Caco-2 (cell line): ENCODE data around the gene SPRED2. TPM values are rescaled to one million over a fixed set of nuclear protein-coding genes. Genes with fewer than 3 reads are reported as not detected.

Experiments
- BruUV-seq: library from RNA; stranded (reverse); fragments of 400-500 nt; replicated peaks from 2 replicates; lab custom pipeline; 2021; lab: Mats Ljungman, UMichigan
- CTCF ChIA-PET: fragments of 300-600 bp; sonication (Branson Sonifier 250); formaldehyde crosslinking; loops from one replicate; lab custom pipeline; 2022; ENCODE audit warnings: antibody characterized with exemption; lab: Charles Lee
- POLR2A ChIA-PET: fragments of 300-600 bp; sonication (Branson Sonifier 250); formaldehyde crosslinking; loops from one replicate; lab custom pipeline; 2022; ENCODE audit warnings: antibody characterized with exemption; lab: Charles Lee
- DNase-seq, 2 experiments: peaks; one replicate each; pipeline versions ENCODE4 v3.0.0 to v3.0.0-alpha.2; 2020 to 2022
- H3K27me3 ChIP-seq: replicated peaks from 2 replicates; pipeline ENCODE4 v1.6.0; 2011; ENCODE audit warnings: low read length; ENCODE audit not compliant: control insufficient read depth, insufficient read depth
- H3K36me3 ChIP-seq: 2 replicates; pipeline ENCODE4 v1.5.1; 2011; ENCODE audit warnings: low read length; ENCODE audit not compliant: control insufficient read depth, insufficient read depth
- H3K4me1 ChIP-seq: fragments of 250-450 bp; sonication (Bioruptor Pico); 2 replicates; pipeline ENCODE4 v1.5.1; 2020; ENCODE audit warnings: mild to moderate bottlenecking
- H3K4me3 ChIP-seq: 2 replicates; pipeline ENCODE4 v1.5.1; 2011; ENCODE audit warnings: low read depth, mild to moderate bottlenecking, control low read depth, low read length
- H3K9me3 ChIP-seq: fragments of 250-450 bp; sonication (Bioruptor Pico); 2 replicates; pipeline ENCODE4 v1.5.1; 2020; ENCODE audit warnings: mild to moderate bottlenecking, moderate library complexity
- H3K27ac Mint-ChIP-seq: one replicate; pipeline ENCODE4 v1.8.0; 2022; ENCODE audit warnings: mixed read lengths; ENCODE audit not compliant: unreplicated experiment
- H3K27me3 Mint-ChIP-seq: one replicate; pipeline ENCODE4 v1.8.0; 2022; ENCODE audit warnings: mixed read lengths; ENCODE audit not compliant: insufficient read depth, unreplicated experiment
- H3K36me3 Mint-ChIP-seq: one replicate; pipeline ENCODE4 v1.8.0; 2022; ENCODE audit warnings: mild to moderate bottlenecking, mixed read lengths; ENCODE audit not compliant: insufficient read depth, unreplicated experiment
- H3K4me1 Mint-ChIP-seq: one replicate; pipeline ENCODE4 v1.8.0; 2022; ENCODE audit warnings: low read depth, mixed read lengths; ENCODE audit not compliant: unreplicated experiment
- H3K4me3 Mint-ChIP-seq: one replicate; pipeline ENCODE4 v1.8.0; 2022; ENCODE audit warnings: mild to moderate bottlenecking, moderate library complexity, mixed read lengths; ENCODE audit not compliant: unreplicated experiment
- H3K9me3 Mint-ChIP-seq: one replicate; pipeline ENCODE4 v1.8.0; 2022; ENCODE audit warnings: mixed read lengths; ENCODE audit not compliant: unreplicated experiment
- intact Hi-C: fragments of 100-400 bp; cut with micrococcal nuclease; formaldehyde crosslinking; loops from one replicate; pipeline ENCODE4 v1.10.0; 2022; ENCODE audit not compliant: unreplicated experiment
- total RNA-seq: library from RNA; stranded (reverse); gene quantifications from 2 replicates; pipeline ENCODE4 v1.2.3, GENCODE V29; 2022
- TF ChIP-seq, protein P1 (sequence below), 2 experiments: fragments of 200-600 bp in 1 of 2; IDR thresholded peaks; 1 replicate in 1 of 2; 2 replicates in 1 of 2; pipeline versions ENCODE4 v1.5.1 to v1.8.0; 2011 to 2022; ENCODE audit warnings: antibody characterized with exemption in 1 of 2, control low read depth in 1 of 2, inconsistent platforms in 1 of 2, low read depth in 1 of 2, low read length in 1 of 2, mild to moderate bottlenecking in 1 of 2, moderate library complexity in 1 of 2; ENCODE audit not compliant: insufficient read depth in 1 of 2, severe bottlenecking in 1 of 2, unreplicated experiment in 1 of 2

The SPRED2 gene
- total RNA-seq, 1 experiment from 2014 or later, result 49.9 TPM

DNA sequence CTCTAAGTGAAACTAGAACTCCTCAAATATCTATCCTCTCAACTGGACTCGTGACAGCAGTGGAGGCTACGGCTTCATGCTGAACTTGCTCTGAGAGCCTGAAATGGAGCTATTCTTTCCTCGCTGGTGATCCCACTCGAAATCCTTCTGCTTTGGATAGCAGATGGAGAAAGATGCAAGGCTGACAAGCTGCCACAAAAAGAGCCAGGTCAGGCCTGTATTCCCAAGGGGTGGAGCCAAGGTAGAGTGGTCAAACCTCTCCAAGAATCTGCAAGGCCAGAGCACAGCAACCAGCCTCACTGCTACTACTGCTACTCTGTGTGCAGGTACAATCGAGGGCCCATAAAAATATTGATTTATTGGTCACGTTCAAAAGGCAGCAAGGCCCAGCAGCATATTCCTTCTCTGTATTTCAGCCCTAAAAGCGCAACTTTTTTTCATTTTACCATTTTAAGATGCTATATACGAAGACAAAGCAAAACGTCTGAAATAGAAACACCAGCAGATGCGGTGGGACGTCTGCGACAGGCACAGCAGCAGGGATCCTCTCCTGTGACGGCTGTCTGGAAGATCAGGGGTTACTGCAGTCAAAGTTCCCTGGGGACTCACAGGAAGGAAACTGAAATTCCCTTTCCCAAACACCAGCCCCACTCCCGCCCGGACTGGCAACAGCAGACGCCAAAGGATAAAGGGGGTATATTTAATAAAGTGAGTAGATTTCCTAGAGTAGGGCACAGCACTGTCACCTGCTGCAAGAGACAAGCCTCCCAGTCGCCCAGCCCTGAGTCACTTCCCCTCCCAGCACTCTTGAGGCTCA is 2.4 kb downstream of the SPRED2 start:
- H3K36me3 Mint-ChIP-seq, result peaks cover 18% of the 10 kb centered on the region
- H3K4me3 Mint-ChIP-seq, result peak overlapping the region; percentile 78
- intact Hi-C loops, result loop anchor here (10.0 kb wide), 1 partner anchor 125 kb away; no protein-coding TSS in a partner anchor
- Histone ChIP-seq H3K4me3 (peak overlapping the region; percentile 80), H3K36me3 (no peaks in the 10 kb centered on the region), H3K4me1 (peaks cover 5% of the 10 kb centered on the region; the same call in 1 of the 2 replicates), H3K27me3 (no peaks in the 10 kb centered on the region), H3K9me3 (no peaks in the 10 kb centered on the region)
- no peak for DNase-seq
- peaks cover 10% of the 10 kb centered on the region for H3K4me1 Mint-ChIP-seq
- ChIA-PET POLR2A (no interaction called here), CTCF (interaction anchor here (0.7 kb wide), 1 partner anchor 110 kb away, joined by 8 read pairs; no protein-coding TSS in a partner anchor)
- H3K9me3 Mint-ChIP-seq, result no peaks in the 10 kb centered on the region
- BruUV-seq, result TSS peak; percentile 19
- H3K27me3 Mint-ChIP-seq, result no peaks in the 10 kb centered on the region
- TF ChIP-seq, protein P1, sequence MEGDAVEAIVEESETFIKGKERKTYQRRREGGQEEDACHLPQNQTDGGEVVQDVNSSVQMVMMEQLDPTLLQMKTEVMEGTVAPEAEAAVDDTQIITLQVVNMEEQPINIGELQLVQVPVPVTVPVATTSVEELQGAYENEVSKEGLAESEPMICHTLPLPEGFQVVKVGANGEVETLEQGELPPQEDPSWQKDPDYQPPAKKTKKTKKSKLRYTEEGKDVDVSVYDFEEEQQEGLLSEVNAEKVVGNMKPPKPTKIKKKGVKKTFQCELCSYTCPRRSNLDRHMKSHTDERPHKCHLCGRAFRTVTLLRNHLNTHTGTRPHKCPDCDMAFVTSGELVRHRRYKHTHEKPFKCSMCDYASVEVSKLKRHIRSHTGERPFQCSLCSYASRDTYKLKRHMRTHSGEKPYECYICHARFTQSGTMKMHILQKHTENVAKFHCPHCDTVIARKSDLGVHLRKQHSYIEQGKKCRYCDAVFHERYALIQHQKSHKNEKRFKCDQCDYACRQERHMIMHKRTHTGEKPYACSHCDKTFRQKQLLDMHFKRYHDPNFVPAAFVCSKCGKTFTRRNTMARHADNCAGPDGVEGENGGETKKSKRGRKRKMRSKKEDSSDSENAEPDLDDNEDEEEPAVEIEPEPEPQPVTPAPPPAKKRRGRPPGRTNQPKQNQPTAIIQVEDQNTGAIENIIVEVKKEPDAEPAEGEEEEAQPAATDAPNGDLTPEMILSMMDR (IDR thresholded peaks at IDR 0.05; ENCODE audit: insufficient read depth in 1 of 2, low read depth in 1 of 2, low read length in 1 of 2, severe bottlenecking in 1 of 2, unreplicated experiment in 1 of 2), result no peak
- H3K27ac Mint-ChIP-seq, result peak overlapping the region; percentile 84

DNA sequence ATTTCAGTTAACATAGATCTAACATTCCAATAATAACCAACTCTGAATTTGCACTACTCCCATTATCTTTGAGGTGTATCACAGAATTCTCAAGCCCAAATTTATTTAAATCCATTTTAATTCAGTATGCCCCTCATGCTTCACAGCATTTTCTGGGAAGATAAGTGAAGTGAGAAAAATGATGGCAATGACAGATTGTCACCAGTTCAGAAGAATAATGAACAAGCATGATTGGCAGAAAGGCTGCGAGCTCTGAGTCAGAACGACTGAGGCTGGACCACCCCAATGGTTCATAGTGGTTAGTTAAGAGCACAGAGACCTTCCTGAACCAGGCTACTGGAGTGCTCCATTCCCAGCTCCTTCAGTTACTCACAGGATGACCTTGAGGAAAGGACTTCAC is 4.9 kb downstream of the SPRED2 start:
- intact Hi-C loops, result no loop called here
- no peaks in the 10 kb centered on the region for H3K36me3 ChIP-seq
- CTCF ChIA-PET, result no interaction called here
- DNase-seq, result no peak
- TF ChIP-seq, protein P1 (IDR thresholded peaks at IDR 0.05; ENCODE audit: insufficient read depth in 1 of 2, low read depth in 1 of 2, low read length in 1 of 2, severe bottlenecking in 1 of 2, unreplicated experiment in 1 of 2), result no peak
- Mint-ChIP-seq H3K9me3 (no peaks in the 10 kb centered on the region), H3K4me3 (no peak overlapping the region), H3K4me1 (peaks cover 20% of the 10 kb centered on the region), H3K27me3 (no peaks in the 10 kb centered on the region), H3K36me3 (peaks cover 18% of the 10 kb centered on the region), H3K27ac (no peak overlapping the region)
- H3K4me3 ChIP-seq, result no peak overlapping the region
- POLR2A ChIA-PET, result interaction anchor here (0.5 kb wide), 1 partner anchor 200 kb away, joined by 3 read pairs; the partner anchor contains the start of gene ACTR2
- H3K9me3 ChIP-seq, result no peaks in the 10 kb centered on the region
- H3K27me3 ChIP-seq, result no peaks in the 10 kb centered on the region
- BruUV-seq, result no TSS peak
- H3K4me1 ChIP-seq, result peaks cover 12% of the 10 kb centered on the region; the same call in 1 of the 2 replicates

DNA sequence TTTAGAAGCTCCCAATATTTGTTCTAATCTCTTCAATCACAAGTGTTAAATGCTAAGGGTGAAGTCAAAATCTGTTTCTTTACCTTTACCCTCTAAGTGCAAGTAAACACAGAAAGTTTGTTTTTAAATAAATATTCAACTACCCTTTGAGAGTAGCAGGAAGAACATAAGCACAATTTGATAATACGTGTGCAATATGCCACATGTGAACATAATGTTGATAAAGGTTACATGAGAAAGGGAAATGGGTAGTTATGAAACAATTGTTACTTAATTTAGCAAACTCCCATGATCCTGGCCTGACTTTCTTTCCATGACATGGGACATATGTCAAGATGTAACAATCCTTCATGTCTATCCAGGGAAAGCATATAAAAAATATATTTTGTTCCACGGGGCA is 7.1 kb downstream of the SPRED2 start:
- Histone ChIP-seq H3K4me1 (peaks cover 31% of the 10 kb centered on the region), H3K27me3 (no peaks in the 10 kb centered on the region), H3K4me3 (no peak overlapping the region), H3K9me3 (no peaks in the 10 kb centered on the region), H3K36me3 (no peaks in the 10 kb centered on the region)
- Mint-ChIP-seq H3K27ac (no peak overlapping the region), H3K4me1 (peaks cover 40% of the 10 kb centered on the region), H3K9me3 (no peaks in the 10 kb centered on the region), H3K4me3 (no peak overlapping the region), H3K27me3 (no peaks in the 10 kb centered on the region), H3K36me3 (peaks cover 16% of the 10 kb centered on the region)
- no TSS peak for BruUV-seq
- ChIA-PET POLR2A (no interaction called here), CTCF (no interaction called here)
- TF ChIP-seq, protein P1 (IDR thresholded peaks at IDR 0.05; ENCODE audit: insufficient read depth in 1 of 2, low read depth in 1 of 2, low read length in 1 of 2, severe bottlenecking in 1 of 2, unreplicated experiment in 1 of 2), result no peak
- no peak for DNase-seq
- intact Hi-C loops, result no loop called here
